NCI-H524 (cell line): ENCODE results near the gene OR12D1.

Source experiments
- DNase-seq, 2 experiments: peaks; one replicate each; lab custom pipeline; 2025; lab: John Stamatoyannopoulos, UW

The OR12D1 gene

GRCh38 chr6:29465801-29466200 is 51.1 kb downstream of the OR12D1 start:
- DNase-seq = no peak

GRCh38 chr6:29466241-29466640 is 51.5 kb downstream of the OR12D1 start:
- DNase-seq = no peak
